HG03135 (cell line): Measurements from ENCODE around the gene ASF1B.

ENCODE experiments used
- ATAC-seq: cut with Tn5 transposase; IDR thresholded peaks from one replicate; pipeline ENCODE4 v1.9.1; 2021; ENCODE audit warnings: mild to moderate bottlenecking, moderate library complexity; ENCODE audit not compliant: unreplicated experiment

Gene ASF1B

DNA sequence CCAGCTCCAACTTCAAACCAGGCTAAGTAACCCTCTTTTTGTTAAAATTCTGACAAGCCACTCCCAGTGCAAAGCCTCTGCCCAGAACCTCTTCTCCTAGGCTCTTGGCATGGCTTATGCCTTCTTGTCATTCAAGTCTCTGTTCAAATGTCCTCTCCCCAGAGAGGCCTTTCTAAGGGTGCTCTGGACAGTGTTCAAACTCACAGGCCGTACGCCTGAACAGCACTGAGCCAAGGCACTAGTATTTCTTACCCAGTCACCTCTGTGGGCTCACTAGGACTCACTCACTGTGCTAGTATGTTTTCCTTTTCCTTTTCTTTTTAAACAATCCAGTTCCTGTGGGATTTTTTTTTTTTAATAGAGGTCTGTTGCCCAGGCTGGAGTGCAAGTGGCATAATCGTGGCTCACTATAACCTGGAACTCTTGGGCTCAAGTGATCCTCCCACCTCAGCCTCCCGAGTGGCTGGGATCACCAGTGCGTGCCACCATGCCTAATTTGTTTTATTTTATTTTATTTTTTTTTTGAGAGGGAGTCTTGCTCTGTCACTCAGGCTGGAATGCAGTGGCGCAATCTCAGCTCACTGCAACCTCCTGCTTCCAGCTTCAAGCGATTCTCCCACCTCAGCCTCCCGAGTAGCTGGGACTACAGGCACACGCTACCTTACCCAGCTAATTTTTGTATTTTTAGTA, 2.3 kb upstream of the ASF1B start:
- ATAC-seq, result no peak

DNA sequence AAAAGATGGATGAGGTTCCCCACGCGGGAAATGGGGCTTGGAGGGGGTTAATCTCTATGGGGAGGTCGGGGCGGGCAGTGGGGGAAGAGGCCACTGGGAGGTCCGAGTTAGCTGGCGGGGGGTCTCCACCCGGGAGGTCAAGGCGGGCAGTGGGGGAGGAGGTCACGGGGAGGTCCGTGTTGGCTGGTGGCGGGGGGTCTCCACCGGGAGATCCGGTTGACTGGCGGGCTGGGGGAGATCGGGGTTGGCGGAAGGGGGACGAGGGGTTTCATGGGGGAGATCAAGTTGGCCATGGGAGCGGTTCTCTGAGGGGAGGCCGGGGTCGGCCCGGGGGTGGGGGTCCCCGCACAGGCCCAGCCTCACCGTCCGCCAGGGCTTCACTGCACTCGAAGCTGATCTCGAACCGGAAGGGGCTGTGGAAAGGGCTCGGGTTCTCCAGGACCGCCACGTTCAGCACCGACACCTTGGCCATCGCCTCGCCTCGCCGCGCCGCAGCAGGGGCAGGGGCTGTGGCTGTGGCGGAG, 342 bp downstream of the ASF1B start:
- ATAC-seq, result no peak

DNA sequence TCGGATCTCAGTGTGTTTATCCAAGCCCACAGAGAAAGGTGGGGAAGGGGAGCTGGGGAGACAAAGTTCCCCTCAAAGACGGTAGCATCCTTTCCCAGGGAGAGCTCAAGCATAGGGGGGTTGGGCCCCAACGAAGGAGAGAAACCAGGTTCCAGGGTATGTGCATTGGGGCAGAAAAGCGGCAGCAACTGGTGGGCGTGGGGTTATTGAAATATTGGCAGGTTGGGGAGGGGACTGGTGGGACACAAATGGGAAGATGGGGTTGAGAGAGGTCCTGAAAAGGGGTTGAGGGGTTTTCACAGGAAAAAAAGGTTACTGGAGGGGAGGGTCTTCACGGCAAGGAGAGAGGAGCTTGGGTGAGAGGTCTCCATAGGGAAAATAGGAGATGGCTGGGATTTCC, 1.0 kb downstream of the ASF1B start:
- ATAC-seq, result no peak

DNA sequence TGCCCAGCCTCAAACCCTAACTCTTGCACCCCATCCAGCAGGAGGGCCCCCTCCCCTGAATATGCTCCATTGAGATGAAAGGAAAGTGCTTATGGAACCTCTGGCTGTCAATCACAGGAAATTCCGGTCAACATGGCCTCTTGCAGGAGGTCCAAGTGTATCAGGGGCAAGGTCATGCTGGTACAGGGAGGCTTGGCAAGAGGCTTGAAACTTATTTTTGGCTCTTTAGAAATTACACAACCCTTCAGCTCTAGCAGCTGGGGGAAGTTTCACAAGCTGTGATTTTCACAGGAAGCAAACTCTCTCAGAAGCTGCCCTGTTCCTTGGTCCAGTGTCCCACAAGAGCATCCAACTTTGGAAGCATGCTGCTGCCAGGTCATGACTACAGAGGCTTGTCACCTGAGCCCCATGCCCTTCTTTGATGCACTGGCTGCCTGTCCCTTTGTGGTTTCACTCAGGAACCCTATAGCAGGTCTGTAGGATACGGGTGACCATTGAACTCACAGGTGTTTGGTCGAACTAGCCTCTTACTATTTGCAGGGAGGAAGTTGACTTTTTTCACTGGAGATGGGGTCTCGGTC, 8.4 kb downstream of the ASF1B start:
- ATAC-seq, result no peak

DNA sequence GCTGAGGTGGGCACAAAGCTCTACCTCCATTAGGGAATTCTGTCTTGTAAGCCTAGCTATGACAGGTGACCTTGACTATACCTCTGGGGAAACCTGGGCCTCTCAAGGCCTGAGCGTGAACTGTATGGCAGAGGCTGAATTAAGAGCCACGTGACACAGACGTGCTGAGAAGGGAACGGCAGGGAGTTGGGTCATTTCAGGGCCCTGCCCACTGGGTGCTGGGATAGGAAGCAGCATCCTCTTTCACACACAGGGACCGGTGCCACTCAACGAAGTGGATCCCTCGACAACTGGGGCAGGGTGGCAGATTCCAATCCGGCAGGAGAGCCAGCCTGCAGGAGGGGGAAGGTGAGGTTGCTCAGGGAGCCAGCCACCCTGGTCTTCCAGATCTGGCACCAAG, 9.2 kb downstream of the ASF1B start:
- ATAC-seq, result no peak

DNA sequence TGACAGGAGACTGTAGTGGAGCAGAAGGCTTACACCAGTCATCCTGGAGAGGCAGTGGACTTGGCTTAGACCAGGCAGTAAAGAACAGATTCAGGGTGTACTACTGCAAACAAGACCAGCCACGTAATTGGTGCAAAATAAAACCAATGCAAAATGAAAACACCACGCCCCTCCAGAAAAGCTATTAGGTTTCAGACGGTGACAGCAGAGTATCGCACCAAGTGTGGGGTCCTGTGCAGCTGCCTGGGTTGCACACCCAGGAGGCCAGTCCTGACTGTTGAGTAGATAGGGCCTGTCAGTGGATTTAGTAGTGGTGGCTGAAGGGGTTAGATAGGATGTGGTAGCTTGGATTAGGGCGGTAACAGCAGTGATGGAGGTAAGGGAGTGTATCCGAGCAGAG, 13.5 kb downstream of the ASF1B start:
- ATAC-seq, result no peak

DNA sequence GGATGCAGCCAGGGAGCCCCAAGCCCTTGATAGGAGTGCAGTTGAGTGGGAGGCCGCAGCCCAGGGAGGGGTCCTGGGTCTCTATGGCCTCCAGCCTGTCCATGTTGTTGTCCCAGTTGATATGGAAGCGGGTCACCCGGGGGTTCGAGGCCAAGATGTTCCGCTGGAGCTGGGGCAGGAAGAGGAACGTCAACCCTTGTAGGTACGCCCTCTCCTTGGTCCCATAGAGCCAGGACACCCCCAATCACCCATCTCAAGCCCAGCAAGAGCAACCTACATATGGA, 15.9 kb downstream of the ASF1B start:
- no peak for ATAC-seq

DNA sequence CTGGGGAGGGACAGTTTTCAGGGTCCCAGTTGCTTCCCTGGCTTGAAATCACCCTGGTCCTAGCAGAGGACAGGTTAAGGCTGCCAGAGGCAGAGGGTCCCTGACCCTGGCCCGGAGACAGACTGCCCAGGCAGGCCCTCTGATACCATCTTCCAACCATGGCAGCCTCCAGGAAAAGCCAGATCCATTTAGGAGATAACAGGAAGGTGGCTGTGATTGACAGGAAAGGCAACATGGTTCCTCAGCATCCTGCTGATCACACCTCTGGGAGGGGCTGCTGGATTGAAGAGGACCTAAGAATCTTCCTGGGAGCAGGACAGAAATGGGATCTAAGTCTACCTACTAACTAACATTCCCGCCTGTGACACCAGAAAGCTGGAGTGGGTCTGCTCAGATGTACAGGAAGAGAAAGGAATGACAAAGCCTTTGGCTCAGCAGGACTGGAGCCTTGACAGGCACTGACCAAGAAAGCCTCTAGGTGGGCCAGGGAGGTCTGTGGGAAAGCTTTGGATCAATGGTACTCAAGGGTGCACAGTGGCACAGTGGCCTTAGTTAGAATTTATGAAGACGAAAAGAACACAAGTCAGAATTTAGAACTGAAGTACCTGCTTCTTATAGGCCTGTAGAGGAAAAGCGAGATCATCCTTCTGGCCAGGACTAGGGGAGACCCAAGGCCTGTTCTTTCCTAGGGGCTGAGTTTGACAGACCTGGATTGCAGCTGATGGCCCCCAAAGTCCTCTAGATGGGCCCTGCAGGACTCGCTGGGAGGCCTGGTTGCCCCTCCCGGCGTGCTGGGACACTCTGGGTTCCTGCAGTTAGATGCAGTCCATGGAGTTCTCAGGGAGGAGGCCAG, 16.5 kb downstream of the ASF1B start:
- ATAC-seq, result no peak

DNA sequence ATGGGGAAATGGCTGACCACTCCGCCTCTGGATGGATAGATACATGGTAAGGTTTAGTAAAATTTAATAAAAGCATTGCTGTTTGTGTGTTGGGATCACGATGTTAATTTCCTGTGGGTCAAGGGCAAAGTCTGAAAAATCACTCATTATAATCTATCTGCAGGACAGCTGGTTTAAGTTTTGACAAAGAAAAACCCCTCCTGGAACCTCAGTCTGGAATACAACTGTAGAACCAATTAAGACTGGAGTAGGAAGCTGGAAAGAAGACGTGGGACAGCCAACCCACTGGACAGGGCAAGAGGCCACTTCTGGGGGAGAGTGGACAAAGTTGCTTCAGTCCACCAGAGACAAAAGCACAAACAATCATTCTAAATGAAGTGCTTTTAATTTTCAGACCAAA, 17.2 kb downstream of the ASF1B start:
- ATAC-seq, result no peak

DNA sequence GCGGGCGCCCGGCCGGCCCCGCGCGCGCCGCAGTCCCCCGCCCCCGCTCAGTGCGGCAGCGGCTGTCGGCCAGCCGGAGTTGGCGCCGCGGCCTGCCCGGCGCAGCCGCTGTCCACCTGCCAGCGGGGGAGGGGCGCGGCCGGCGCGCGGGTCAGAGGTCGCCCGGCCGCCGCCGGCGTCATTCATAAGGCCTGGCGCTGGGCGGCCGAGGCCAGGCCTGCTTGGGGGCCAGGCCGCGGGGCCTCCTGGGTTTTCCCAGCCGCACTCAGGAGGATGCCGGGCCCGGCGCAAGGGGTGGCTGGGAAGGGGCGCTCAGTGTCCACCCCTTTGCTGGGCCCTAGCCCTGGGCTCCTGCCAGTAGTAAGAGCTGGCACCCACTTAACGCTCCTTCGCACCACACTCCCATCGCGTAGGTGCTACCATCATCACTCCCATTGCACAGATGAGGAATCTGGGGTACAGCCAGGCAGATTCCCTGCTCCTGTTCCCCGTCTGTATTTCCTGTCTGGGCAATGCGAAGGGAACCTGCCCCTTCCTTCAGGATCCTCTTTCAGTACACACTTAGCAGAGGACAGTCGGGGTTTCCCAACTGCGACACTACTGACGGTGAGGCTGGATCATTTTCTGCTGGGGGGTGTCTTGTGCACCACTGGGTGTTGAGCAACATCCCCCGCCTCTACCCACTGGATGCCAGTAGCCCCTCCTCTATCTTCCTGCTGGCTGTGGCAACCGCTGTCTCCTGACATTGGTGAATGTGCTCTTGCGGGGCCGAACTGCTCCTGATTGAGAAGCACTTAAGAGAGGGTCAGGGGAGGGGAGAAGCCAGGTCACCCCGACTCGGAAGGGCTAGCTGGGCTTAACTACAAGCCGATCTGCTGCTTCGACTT, 18.0 kb downstream of the ASF1B start:
- no peak for ATAC-seq

DNA sequence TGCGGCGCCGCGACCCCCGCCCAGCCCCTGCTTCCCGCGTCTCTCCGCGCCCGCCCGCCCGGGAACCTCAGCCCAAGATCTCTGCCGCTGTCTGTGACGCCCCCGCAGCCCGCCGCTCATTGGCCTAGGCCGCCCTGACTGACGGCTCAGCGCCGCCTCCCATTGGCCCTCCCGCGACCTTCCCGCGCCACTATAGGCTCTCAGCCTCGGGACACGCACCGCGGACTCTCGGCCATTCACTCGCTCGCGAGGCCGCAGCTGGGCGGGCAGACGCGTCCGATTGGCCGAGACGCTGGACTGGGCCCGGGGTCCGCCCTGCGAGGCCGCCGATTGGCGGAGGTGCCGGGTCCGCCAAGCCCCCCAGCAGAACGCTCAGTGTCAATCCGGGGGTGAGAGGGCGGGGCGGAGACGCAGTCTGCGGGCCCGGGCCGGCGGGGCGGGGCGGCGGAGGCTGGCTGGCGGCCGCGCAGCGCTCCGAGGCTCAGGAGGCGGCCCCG, 18.7 kb downstream of the ASF1B start, which contains the start of gene PRKACA:
Gene PRKACA (minus strand): TSS at position 95 of the 497 bp plus-strand sequence. CDS start 215 bp downstream, outside the sequence.
- peak; percentile 90 for ATAC-seq

DNA sequence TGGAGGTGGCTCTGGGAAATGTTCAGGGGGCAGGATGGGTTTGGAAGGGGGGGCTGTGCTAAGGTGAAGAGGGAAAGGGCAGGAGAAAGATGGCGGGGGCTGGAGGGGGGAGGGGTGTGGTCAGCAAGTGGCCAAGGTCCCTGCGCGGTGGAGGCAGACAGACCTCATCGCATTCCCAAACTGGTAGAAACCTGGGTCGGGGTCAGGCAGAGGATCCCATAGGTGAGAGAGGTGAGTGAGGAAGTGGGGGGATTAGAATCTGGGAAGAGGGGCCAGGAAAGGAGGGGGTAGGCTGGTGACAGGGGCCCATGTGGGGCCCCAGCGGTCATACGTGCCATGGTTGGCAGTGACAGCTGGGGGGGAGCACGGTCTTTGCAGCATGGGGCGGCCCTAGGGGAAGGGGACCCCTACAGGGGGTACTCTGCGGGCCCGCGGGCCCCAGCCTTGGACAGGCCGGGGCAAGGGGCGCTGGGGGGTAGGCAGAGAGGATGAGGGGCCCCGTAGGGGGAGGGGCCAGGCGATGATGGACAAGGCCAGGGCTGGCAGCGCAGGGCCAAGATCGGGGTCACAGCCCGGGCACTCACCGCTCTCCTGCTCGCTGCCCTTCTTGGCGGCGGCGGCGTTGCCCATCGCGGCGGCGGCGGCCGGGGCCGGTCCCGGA, 19.3 kb downstream of the ASF1B start:
- ATAC-seq, result peak; percentile 15

DNA sequence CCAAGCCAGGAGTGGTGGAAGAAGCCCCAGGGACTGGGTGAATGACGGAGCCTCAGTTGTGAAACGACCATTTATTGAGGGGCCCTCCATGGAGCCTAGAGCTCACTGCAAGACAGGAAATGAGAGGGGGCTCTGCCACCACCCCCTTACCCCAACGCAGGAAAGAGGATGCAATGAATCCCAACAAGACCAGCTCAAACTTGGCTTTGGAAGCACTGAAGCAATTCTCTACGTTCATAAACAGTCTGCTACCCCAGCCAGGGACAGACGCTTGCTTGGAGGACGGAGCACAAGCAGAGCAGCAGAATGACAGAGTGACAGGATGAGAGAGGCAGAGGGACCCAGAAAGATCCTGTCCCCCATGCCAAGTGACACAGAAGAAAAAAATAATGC, 19.9 kb downstream of the ASF1B start:
- no peak for ATAC-seq

DNA sequence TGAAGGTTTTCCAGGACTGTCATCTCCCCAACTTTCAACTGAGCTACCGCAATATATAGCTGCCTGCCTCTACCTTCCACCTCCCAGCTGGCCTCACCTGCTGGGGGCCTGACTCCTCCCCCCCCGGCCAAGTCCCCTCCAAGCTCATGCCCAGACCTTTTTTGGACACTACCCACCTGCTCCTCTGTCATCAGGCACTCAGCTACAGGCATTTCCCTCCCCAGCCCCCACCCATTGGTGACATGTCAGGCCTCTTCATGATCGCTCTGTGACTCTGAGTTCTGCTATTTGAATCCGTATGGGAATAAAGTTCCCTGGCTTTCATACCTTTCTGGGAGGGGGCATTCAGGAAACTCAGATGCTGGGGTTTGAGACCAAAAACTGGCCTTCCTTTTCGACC, 20.6 kb downstream of the ASF1B start:
- no peak for ATAC-seq

DNA sequence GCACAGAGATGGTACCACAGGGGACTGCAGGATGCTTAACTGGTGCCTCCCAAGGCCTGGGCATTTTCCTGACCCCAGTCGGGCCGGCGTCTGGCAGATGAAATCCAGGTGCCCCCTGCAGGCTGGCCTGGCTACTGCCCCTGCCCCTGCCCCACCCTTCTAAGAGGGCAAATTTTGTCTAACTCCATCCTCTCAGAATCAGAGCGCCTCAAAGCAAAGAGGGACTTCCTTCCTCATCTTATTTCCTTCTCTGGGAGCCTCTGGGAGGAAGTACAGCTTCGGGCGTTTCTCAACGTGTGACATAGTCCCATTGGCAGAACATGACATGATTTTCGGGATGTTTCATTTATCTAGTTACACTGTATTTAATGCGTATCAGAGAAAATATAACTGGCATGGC, 21.5 kb downstream of the ASF1B start:
- ATAC-seq, result no peak

DNA sequence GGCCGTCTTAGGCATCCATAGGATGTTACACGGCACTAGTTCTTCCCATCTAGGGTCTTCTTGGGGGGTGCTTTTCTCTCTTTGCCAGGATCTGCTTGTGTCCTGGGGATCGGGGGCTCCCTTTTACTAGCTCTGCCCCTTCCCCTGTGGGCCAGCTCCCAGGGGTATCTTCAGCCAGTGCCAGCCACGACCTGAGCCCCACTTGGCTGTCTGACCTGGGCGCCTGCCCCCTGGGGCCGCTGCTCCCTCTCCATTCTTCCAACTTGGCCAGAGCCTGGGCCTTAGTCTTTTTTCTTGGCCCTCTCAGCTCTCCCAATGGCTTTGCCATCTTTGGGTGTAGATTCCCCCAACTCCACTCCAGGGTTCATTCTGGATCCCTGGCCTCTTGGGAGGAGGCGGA, 21.9 kb downstream of the ASF1B start:
- no peak for ATAC-seq

DNA sequence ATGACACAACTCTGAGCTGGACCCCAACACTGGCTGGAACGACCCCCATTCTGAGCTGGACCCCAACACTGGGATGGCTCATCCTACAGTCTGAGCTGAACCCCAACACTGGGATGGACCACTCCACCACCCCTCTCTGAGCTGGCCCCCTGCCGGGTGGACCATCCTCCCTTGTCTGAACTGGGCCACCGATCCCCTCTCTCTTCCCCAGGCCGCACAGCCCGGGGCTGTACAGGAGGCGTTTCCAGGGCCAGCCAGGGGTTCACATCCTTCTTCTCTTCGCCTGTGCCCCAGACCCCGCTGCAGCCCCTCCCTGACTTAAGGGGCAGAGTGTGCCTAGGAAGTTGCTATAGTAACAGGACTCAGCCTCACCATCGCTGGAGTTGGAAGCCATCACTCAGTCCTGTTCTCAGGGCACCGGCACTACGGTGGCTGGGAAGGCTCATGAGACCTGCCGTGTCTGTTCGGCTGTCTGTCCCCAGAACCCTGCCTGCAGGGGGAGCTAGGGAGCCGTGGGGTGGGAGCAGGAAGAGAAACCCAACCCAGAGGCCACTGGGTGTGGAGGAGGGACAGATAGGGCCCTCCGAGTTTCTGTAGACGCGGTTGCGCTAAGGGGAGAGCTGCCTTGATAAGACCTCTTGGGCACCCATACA, 22.5 kb downstream of the ASF1B start:
- ATAC-seq, result no peak

DNA sequence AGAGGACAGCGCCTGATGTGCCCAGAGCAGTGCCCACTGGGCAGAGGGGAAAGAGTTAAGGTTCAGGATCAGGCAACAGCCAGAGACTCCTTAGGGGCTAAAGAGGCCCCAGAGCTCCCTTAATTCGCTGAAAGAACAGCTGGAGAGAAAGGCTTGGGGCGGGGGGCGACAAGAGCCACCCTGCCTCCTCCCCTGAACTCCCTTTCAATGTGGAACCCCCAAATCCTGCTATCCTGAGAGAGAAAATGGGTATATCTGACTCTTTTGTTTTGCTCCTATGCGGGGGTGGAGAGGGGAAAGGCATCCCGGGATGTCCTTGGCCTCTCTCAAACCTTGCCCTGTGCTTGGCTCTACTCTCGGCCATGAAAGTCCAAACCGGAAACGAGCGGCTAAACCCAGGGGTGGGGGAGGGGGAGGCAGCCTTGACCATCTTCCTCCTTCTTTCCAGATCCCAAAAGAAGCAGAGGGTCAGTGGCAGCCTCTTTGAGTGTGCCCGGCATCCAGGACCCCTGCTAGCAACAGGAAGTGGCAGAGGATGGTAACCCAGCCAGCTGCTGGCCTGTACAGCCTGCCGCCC, 23.5 kb downstream of the ASF1B start:
- no peak for ATAC-seq

DNA sequence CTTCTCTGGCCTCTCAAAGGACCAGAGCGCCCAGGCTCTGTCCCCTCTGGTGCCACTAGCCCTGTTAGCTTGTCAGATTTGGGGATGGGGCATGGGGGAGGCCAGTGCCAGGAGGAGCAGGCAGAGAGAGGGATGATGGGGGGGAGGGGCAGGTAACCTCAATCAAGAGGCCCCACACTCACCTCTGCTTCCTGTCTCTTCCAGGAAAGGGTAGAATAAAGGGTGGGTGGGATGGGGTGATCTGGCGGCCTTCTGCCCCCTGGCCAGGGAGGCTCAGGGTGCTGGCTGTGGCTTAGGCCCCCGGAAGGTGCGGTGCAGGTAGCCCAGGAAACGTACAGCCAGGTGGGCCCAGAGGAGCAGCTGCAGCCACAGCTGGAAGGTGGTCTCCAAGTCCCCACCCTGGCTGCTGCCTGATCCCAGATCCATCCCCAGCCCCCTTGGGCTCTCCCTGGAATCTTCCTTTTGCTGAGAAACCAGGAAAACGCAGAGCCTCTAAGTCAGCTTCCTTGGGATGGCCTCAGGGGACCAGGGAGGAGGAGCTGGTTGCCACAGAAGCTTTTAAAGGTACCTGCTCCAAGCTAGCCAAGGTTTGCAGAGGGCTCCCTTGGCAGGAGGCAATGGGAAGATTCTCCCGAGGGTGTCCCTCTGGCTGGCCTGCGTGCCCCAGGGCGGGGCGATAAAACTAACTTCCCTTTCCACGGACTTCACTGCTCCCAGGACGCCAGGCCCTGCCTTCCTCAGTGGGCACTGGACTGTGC, 24.2 kb downstream of the ASF1B start:
- no peak for ATAC-seq
